ENCODE data around the gene HOXD10. TPM values are rescaled to one million over a fixed set of nuclear protein-coding genes. Genes with fewer than 3 reads are reported as not detected.

The HOXD10 gene
- total RNA-seq, 1 donor = not detected

DNA sequence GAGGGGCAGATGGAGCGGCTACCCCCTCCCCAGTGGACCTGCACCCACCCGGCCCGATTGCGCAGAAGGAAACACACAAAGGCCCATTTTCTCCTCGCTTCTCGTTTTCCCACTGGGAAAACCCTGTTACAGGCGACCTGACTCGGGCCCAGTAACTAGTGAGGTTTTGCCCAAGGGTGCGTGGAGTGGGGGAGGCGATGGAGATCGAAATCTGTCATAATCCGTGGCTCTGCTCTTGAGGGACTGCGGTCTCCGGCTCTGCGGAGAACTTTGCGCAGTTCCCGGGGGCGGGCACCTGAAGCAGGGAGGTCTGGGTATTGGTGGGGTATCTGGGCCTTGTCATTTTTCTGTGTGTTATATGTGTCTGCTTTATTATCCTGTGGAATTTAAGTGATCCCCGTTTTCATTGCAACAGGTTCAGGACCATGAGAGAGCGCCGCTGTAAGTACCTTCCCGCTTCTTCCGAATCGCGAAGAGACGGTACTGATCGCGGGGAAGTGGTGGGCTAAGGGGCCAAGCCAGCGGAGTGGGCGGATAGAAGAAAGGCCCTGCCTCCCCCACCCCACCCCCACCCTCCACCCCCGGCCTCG is 30.7 kb downstream of the HOXD10 start:
- DNase-seq (ENCODE audit: low read depth in 2 of 3, low spot score in 2 of 3) = no peak

DNA sequence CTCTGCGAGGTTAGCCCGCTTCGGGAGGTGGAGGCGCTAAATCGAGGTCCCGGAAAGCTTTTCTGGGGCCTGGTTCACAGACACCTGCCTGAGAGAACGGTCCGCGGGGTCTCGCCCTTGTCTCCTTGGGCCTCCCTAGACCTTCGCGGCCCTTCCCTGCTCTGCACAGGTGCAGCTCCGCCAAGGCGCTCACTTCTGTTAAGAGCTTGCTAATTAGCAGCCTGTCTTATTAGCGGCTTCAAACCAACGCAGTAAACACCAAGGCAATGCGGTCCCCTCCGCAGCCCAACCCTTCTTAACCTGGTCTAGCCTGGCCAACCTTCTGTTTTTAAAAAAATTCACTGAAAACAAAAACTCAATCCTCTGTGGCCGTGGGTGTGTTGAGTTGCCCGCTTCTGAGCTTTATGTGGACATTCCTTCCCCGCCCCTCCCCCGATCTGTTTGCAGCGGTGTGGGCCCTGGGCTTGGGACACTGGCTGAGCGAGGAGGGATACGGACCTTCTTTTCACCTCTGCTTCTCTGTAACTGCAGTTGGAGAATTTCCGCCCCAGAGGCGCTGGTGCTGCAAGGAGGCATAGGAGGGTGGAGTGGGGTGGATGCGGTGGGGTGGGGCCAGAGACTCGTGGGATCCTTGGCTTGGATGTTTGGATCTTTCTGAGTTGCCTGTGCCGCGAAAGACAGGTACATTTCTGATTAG is 31.4 kb downstream of the HOXD10 start:
- DNase-seq (ENCODE audit: low read depth in 2 of 3, low spot score in 2 of 3) = no peak

DNA sequence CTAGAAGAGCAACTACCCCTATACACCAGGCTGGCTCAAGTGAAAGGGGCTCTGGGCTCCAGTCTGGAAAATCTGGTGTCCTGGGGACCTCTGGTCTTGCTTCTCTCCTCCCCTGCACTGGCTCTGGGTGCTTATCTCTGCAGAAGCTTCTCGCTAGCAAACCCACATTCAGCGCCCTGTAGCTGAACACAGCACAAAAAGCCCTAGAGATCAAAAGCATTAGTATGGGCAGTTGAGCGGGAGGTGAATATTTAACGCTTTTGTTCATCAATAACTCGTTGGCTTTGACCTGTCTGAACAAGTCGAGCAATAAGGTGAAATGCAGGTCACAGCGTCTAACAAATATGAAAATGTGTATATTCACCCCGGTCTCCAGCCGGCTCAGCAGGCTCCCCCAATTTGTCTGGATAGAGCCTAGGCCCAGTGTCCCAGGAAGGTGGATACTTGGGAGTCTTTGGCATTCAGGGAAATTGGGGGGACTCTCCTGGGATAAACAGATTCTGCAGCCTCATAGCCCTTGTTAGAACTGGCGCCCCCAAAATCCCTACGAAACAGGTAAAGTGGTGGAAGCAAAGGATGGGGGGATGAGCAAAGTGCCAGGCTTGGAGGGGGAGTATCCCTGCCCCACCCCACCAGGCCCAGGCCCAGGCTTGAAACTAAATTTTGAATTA is 32.3 kb downstream of the HOXD10 start:
- no peak for DNase-seq (ENCODE audit: low read depth in 2 of 3, low spot score in 2 of 3)

DNA sequence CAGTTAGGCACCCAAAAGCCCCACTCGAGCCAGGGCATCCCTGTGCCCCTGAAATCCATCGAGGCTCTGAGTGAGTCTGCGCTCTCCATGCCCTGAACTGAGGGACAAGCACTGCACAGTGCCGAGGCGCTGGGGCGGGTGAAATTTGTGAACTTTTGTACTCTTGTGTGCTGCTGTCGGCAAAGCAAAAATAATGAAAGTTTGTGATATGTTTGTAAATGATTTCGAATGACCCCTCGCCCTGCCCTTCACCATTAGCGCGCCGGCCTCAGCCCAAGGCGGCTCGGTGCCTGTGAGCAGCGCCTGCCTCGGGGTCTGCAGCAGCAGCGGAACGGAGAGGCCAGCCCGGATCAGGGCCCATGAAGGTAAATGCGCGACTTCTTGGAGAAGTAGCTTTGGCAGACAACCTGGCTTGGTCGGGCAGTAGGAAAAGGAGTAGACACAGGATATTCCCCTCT is 32.9 kb downstream of the HOXD10 start:
- DNase-seq (ENCODE audit: low read depth in 2 of 3, low spot score in 2 of 3) = no peak

DNA sequence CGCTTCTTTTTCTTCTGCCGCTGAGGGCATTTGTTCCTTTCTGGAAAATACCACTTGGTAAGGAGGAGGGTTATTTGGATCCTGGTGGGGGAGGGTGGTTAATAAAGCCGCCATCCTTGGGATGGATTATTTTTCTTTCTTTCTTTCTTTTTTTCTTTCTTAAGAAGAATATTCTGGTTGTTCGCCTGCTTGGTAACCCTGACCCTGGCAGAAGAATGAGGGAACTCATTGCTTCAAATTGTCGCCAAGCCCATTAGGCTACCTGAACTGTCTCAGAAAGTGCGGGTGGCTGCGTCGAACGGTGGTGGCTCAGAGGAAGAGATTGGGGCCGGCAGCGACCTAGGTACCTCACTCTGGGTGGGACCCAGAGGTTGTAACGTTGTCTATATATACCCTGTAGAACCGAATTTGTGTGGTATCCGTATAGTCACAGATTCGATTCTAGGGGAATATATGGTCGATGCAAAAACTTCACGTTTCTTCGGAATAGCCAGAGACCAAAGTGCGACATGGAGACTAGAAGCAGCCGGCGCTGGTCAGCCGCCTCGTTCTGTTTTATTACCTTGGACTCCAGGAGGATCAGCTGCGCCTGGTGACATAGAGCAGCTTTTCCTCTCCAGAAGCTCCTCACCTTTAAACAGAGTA is 33.5 kb downstream of the HOXD10 start:
- DNase-seq (ENCODE audit: low read depth in 2 of 3, low spot score in 2 of 3) = no peak

DNA sequence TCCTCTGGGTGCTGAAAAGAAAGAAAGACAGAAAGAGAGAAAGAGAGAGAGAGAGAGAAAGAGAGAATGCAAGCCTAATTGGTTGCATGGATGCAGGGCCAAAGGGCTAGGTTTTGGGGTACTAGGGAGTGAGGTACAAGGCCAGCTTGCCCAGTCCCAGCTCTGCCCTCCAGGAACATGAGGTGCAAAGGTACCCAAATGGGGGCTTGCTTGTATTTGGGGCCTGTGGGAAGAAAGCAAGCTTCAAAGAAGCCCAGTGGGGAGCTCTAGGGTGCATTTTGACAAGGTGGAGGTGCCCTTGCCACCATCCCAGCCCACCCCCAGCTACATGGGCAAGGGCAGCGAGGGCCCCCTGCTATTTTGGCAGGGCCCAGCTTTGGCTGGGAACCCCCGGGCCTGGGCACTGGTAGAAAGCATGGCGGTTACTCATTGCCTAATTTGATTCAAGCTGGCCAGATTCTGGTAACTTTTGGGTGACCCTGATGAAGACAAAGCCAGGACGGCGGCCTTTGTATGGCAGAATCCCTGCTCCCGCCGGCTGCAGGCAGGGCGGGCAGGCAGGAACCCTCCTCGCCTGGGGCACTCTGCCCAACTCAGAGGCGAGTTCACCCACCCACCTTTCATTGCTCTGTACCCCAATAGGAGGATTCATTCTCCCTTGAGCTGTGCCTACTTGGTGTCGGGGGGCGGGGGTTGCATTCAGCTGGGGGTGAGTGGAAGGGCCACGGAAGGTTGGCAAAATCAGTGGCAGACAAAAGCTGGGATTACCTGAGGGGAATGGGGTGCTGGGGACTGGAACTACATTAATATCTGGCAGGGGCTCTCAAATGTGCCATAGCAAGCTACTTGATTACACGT is 34.2 kb downstream of the HOXD10 start:
- no peak for DNase-seq (ENCODE audit: low read depth in 2 of 3, low spot score in 2 of 3)

DNA sequence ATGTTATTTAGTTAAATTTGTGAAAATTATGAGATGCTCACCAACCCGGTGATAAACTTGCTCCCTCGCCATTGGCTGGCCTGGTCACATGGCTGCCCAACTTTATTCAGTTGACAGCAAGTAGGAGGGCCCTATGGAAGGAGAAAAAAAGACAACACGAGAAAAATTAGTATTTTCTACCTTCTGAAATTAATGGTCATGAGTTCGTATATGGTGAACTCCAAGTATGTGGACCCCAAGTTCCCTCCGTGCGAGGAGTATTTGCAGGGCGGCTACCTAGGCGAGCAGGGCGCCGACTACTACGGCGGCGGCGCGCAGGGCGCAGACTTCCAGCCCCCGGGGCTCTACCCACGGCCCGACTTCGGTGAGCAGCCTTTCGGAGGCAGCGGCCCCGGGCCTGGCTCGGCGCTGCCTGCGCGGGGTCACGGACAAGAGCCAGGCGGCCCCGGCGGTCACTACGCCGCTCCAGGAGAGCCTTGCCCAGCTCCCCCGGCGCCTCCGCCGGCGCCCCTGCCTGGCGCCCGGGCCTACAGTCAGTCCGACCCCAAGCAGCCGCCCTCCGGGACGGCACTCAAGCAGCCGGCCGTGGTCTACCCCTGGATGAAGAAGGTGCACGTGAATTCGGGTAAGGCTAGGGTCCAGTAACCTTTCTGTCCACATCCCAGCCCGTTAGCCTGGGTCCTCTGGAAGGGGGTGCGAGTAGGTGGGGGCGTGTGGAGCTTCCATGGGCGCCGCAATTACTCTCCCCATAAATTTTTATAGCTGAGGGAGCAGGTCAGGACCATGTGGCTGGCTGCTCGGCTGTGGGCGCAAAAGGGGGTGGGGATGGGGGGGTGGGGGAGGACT is 35.1 kb downstream of the HOXD10 start, which contains the start of gene HOXD4:
Gene HOXD4, plus strand, starts transcription at position 109 of the 846 bp plus-strand sequence. Its CDS starts 84 bp downstream, at position 193.
- DNase-seq (ENCODE audit: low read depth in 2 of 3, low spot score in 2 of 3) = no peak

DNA sequence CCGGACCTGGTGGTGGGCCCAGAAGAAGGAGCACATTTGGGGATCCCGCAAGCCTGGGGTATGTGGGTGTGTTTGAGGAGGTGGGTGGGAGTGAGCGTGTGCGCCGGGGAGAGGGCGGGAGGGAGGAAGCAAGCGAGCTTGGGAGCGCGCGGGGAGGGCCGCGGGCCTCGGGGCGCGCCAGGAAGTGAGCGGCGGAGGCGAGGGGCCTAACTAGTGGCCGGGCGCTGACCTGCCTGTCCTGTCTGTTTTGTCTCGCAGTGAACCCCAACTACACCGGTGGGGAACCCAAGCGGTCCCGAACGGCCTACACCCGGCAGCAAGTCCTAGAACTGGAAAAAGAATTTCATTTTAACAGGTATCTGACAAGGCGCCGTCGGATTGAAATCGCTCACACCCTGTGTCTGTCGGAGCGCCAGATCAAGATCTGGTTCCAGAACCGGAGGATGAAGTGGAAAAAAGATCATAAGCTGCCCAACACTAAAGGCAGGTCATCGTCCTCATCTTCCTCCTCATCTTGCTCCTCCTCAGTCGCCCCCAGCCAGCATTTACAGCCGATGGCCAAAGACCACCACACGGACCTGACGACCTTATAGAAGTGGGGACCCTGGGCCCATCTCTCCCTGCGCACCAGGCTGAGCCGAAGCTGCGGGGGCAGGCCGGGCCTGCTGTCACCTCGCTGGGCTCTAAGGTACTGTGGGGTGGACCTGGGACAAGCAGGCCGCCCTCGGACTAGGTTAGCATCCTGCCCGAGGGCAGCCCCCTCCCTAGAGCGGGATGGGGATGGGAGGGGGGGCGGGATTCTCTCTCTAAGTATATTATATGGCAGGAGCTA is 36.0 kb downstream of the HOXD10 start:
- no peak for DNase-seq (ENCODE audit: low read depth in 2 of 3, low spot score in 2 of 3)

DNA sequence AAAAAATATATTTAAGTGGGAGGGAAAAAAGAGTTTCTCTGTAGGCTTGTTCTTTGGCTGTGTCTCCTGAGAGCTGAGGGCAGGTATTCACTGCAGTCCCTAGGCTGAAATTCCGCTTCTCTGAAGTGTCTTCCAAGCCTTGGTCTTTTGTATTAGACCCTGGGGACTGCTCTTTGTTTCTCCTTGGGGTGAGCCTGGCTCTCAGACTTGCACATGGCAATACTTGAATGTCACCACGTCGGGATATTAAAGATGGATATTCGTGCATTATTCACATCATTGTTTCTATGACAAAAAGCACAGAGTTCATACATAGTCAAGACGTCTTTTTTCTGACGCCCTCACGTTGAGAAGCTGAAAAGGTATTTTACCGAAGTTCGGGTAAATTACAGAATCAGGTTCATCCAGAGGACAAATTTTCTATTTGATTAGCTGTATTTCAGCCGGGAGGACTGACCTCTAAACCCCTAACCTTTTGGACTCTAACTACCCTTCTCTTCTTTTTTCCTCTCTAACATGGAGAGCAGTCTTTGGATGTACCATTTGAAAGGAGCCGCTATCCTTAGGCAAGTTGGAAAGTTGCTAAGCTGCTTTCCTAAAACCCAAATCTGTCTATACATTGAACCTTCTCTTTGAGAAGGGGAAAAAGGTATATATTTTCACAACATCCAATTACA is 38.1 kb downstream of the HOXD10 start:
- no peak for DNase-seq (ENCODE audit: low read depth in 2 of 3, low spot score in 2 of 3)

DNA sequence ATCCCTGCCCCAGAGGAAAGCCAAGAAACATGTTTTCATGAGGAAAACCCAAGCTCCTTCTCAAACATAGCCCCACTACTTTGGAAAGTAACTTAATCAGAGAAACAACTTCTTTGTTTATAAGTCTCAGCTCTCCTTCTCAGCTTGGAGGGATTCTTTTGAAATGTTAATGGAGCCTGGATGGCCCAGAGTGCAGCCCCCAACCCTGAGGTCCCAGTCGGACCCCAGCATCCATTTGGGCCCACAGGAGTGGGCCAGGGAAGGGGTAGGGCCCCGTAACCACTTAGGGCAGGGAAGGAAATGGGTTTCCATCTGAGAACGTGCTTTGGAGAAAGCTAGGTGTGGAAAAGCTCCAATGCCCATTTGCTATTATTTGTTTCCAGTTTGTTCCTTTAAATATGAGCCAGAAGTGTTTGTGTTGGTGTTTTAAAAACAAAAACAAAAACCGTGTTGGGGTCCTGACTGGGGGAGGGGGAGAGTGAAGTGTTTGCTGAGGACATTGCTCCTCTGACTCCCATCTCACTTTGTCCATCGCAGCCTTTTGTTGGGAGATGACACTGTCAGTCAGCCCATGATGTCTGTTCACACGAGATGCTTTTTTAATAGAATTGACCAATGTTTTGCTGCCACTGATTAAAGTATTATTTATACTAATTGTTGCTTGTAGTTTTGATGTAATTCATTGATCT is 38.9 kb downstream of the HOXD10 start:
- no peak for DNase-seq (ENCODE audit: low read depth in 2 of 3, low spot score in 2 of 3)

DNA sequence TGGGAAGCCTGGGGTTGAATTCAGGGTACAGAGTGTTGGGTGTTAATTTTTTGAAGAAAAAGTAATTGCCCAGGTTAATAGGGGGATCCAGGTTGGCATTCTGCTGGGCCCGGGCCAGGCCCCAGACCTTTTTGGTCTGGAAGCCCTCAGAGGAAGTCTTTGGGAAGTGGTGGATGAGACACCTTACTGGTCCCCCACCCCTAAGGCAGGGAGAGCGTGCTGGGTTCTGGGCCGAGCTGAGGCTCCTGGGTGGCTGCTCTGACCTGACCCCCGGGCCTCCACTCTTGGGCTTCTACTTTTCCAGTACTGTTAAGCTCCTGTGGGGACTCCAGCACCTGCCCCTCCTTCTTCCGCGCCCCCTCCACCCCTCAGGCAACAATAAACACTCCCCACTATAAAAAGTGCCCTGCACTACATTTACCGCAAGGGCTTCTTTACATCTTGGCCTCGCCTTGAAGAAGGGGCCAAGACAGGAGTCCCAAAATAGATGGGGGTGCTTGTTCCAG is 39.8 kb downstream of the HOXD10 start:
- no peak for DNase-seq (ENCODE audit: low read depth in 2 of 3, low spot score in 2 of 3)

DNA sequence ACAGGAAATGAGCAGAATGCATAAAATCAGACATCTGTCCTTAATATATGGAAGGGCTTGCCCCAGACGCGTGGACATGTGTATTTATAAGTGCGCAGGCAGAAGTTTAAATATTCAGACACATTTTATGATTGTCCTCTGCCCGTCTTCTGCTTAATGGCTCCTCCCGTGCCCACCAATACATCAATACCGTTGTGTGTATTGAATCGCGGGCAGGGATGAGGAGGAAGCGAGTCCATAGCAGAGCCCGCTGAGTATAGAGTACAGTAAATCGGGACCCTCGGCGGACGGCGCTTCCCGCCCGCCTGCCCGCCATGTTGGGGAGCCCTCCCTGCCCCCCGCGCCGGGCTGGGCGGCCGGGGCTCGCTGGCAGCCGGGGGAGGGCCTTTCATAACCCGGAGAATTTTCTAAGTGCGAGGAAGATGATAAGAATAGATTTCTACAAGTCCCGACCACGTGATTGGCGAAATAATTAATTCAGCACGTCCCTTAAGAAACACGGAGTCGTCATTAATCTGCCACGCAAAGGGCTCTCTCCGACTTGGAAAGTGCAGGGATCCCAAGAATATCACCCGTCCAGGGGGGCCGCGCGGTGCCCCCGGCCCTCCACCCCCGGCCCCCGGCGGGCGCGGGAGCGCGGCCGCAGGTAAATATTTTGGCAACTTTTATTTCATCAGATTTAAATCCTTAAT is 40.4 kb downstream of the HOXD10 start, which contains the start of gene HOXD3:
Gene HOXD3, plus strand, starts transcription at position 501 of the 692 bp plus-strand sequence. CDS start 11,808 bp downstream, outside the sequence.
- DNase-seq (ENCODE audit: low read depth in 2 of 3, low spot score in 2 of 3) = no peak

DNA sequence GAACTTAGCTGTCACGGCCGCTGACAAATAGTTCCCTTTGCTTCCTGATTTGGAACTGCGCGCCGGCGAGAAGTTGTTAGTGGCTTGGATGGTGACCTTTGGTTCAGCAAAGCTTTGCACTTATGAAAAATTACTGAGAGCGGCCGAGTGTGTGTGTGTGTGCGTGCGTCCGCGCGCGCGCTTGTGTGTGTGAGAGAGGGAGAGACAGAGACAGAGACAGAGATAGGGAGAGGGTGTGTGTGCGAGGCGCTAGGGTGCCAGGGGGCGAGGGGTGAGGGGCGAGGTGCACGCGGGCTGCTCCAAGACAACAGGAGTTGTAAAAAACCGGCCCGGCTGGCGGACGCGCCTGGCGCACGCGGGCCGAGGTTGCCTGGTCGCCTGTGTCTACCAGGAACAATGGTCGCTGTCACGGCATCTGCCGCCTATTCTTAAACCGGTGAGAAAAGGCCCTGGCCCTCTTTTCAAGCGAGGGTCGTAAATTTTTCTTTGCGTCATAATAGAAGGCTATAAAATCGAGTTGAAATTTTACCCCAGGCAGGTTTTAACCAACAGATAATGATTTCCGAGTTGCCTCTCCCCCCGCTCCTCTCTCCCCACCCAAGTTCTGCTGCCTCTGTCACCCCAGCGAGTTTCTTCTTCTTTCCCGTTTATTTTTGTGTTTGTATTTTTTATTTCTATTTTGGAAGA is 41.1 kb downstream of the HOXD10 start:
- no peak for DNase-seq (ENCODE audit: low read depth in 2 of 3, low spot score in 2 of 3)

DNA sequence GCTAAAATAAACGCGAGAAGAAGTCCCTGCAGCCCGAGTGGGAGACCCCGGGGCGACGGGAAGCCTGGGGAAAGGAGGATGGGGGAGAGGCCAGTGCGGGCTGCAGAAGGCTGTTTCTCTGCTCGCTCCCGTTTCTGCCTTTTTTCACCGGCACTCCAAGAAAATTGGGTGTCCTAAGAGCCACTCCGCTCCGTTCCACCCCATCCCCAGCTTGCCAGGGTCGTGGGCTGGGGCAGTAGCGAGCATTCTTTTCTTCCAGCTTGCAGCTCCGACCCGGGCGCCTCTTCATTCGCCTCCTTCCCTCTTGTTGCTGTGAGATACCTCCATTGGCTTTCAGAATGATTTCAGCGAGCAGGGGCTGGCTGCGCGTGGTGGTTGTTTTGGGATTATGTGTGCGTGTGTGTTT is 41.6 kb downstream of the HOXD10 start:
- DNase-seq (ENCODE audit: low read depth in 2 of 3, low spot score in 2 of 3) = no peak

DNA sequence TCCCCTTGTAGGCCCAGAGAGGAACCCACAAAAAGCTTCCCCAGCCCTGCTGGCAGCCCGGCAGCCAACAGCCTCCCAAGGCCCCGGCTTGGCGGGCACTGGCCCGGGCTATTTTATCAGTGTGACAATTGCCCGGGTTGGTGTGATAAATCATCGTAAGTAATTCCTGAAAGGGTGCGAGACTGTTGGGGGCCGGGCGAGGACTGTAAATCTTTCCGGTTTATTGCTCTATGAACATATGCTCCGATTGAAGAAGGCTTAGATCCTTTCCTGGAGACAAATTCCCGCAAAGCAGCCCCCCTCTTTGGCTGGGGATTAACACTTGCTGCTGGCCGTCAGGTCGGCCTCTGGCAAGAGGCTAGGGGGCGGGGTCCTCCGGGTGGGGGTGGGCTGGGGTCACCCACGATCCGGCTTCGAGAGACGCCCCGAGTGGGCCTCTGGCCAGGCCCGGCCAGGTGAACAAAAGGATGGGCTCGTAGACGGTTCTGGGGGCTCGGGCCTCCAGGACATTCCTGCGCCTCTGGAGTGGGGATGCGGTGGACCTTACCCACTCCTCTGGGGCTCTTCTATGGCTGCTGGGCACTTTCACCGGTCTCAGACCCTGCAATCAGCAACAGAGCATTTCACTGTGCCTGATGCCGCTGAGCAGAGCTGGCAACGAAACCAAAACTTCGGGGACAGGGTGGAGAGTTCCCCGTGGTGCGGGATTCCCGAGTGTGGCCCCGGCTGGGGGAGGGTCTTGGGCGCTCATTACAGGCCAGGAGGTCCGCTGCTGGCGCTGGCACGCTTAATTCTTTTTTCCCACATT is 42.5 kb downstream of the HOXD10 start:
- DNase-seq (ENCODE audit: low read depth in 2 of 3, low spot score in 2 of 3) = no peak
